Mesenchymal stem cell (in vitro differentiated cells and primary cell): ENCODE results near the gene UQCC5.

Experiments used
- DNase-seq: peaks from one replicate; pipeline ENCODE4 v3.0.0-alpha.2; 2013
- H2AFZ ChIP-seq: one replicate; pipeline ENCODE4 v1.6.1; 2013; ENCODE audit warnings: low read depth, mild to moderate bottlenecking, control low read depth, inconsistent platforms, low read length, moderate library complexity
- H2AK5ac ChIP-seq: 2 replicates; pipeline ENCODE4 v1.6.1; 2013; ENCODE audit warnings: low read length, moderate library complexity, mild to moderate bottlenecking, inconsistent platforms; ENCODE audit not compliant: severe bottlenecking
- H2BK120ac ChIP-seq: one replicate; pipeline ENCODE4 v1.6.1; 2013; ENCODE audit warnings: low read depth, mild to moderate bottlenecking, inconsistent platforms, low read length, moderate library complexity
- H2BK12ac ChIP-seq, 2 experiments: one replicate each; pipeline ENCODE4 v1.6.1; 2013; ENCODE audit warnings: inconsistent platforms in 2 of 2, low read length in 2 of 2, mild to moderate bottlenecking in 2 of 2, moderate library complexity in 2 of 2, control low read depth in 1 of 2
- H2BK15ac ChIP-seq: one replicate; pipeline ENCODE4 v1.6.1; 2013; ENCODE audit warnings: mild to moderate bottlenecking, low read depth, inconsistent platforms; ENCODE audit not compliant: poor library complexity, severe bottlenecking
- H2BK5ac ChIP-seq: 2 replicates; pipeline ENCODE4 v1.6.1; 2013; ENCODE audit warnings: low read depth, mild to moderate bottlenecking, low read length, control low read depth, inconsistent platforms; ENCODE audit not compliant: poor library complexity, severe bottlenecking
- H3K14ac ChIP-seq, 2 experiments: one replicate each; pipeline ENCODE4 v1.6.1; 2013; ENCODE audit warnings: inconsistent platforms in 2 of 2, low read length in 2 of 2, control low read depth in 1 of 2, mild to moderate bottlenecking in 1 of 2, moderate library complexity in 1 of 2
- H3K18ac ChIP-seq, 2 experiments: one replicate each; pipeline ENCODE4 v1.6.1; 2013; ENCODE audit warnings: inconsistent platforms in 2 of 2, low read length in 2 of 2, control low read depth in 1 of 2, low read depth in 1 of 2, mild to moderate bottlenecking in 1 of 2
- H3K23ac ChIP-seq, 2 experiments: one replicate each; pipeline ENCODE4 v1.6.1; 2013; ENCODE audit warnings: inconsistent platforms in 2 of 2, low read length in 2 of 2, mild to moderate bottlenecking in 2 of 2, moderate library complexity in 2 of 2, control low read depth in 1 of 2
- H3K27ac ChIP-seq: 2 replicates; pipeline ENCODE4 v1.5.1; 2013; ENCODE audit warnings: mild to moderate bottlenecking, moderate library complexity, low read length, control low read depth, inconsistent platforms; ENCODE audit not compliant: poor library complexity, severe bottlenecking
- H3K27me3 ChIP-seq, 2 experiments: 2 replicates each; pipeline versions ENCODE4 v1.6.1 to v1.7.0; 2013; ENCODE audit warnings: low read length in 2 of 2, mild to moderate bottlenecking in 2 of 2, moderate library complexity in 2 of 2, control low read depth in 1 of 2, inconsistent platforms in 1 of 2; ENCODE audit not compliant: control insufficient read depth in 1 of 2, insufficient read depth in 1 of 2
- H3K36me3 ChIP-seq, 2 experiments: 2 replicates each; pipeline versions ENCODE4 v1.6.1 to v1.7.0; 2013; ENCODE audit warnings: low read length in 2 of 2, control low read depth in 1 of 2, inconsistent platforms in 1 of 2, low read depth in 1 of 2, mild to moderate bottlenecking in 1 of 2; ENCODE audit not compliant: insufficient read depth in 2 of 2, control insufficient read depth in 1 of 2
- H3K4ac ChIP-seq, 2 experiments: one replicate each; pipeline ENCODE4 v1.6.1; 2013; ENCODE audit warnings: inconsistent platforms in 2 of 2, low read length in 2 of 2, mild to moderate bottlenecking in 2 of 2, moderate library complexity in 2 of 2, control low read depth in 1 of 2, low read depth in 1 of 2
- H3K4me1 ChIP-seq: 2 replicates; pipeline ENCODE4 v1.6.1; 2013; ENCODE audit warnings: low read depth, low read length, control low read depth; ENCODE audit not compliant: control insufficient read depth, insufficient read depth
- H3K4me2 ChIP-seq: 2 replicates; pipeline ENCODE4 v1.6.1; 2013; ENCODE audit warnings: low read length, mild to moderate bottlenecking, inconsistent platforms; ENCODE audit not compliant: poor library complexity, severe bottlenecking
- H3K4me3 ChIP-seq, 2 experiments: 2 replicates each; pipeline versions ENCODE4 v1.5.1 to v1.7.0; 2013; ENCODE audit warnings: low read length in 2 of 2, mild to moderate bottlenecking in 2 of 2, control low read depth in 1 of 2, low read depth in 1 of 2; ENCODE audit not compliant: insufficient read depth in 1 of 2
- H3K79me1 ChIP-seq: replicated peaks from 2 replicates; pipeline ENCODE4 v1.6.1; 2013; ENCODE audit warnings: mild to moderate bottlenecking, control low read depth, low read length, inconsistent platforms; ENCODE audit not compliant: poor library complexity, severe bottlenecking
- H3K9ac ChIP-seq: 2 replicates; pipeline ENCODE4 v1.7.0; 2013; ENCODE audit warnings: mild to moderate bottlenecking, low read length, moderate library complexity
- H3K9me3 ChIP-seq: 2 replicates; pipeline ENCODE4 v1.7.0; 2013; ENCODE audit warnings: mild to moderate bottlenecking, low read length; ENCODE audit not compliant: control insufficient read depth
- H4K8ac ChIP-seq: one replicate; pipeline ENCODE4 v1.6.1; 2013; ENCODE audit warnings: inconsistent platforms, mild to moderate bottlenecking, low read length, moderate library complexity
- H4K91ac ChIP-seq: one replicate; pipeline ENCODE4 v1.6.1; 2013; ENCODE audit warnings: mild to moderate bottlenecking, low read length, inconsistent platforms
- WGBS: methylation state at CpG from one replicate; pipeline ENCODE4 v1.1.7; 2013; ENCODE audit warnings: mixed read lengths; 5-methylcytosine and 5-hydroxymethylcytosine counted together

Gene UQCC5

GRCh38 chr3:52529376-52530333, 6.8 kb upstream of the UQCC5 start:
- Histone ChIP-seq H2BK5ac (no peak overlapping the region), H3K4me1 (peaks cover 48% of the 10 kb centered on the region), H3K4me3 (no peak overlapping the region), H2BK15ac (no peak overlapping the region), H2BK120ac (no peak overlapping the region), H3K79me1 (peaks cover 26% of the 10 kb centered on the region), H3K4me2 (no peak overlapping the region), H3K9ac (no peak overlapping the region), H3K36me3 (peaks cover 35 to 72% of the 10 kb centered on the region in 2 experiments), H3K4ac (no peak overlapping the region), H3K27ac (no peak overlapping the region), H4K8ac (no peak overlapping the region), H3K18ac (no peak overlapping the region), H2AK5ac (no peak overlapping the region), H3K14ac (no peak overlapping the region), H3K27me3 (no peaks in the 10 kb centered on the region), H3K23ac (no peak overlapping the region), H2BK12ac (no peak overlapping the region), H4K91ac (peak overlapping the region; percentile 14), H3K9me3 (no peaks in the 10 kb centered on the region), H2AFZ (no peak overlapping the region)
- no peak for DNase-seq
- WGBS, result 86% methylated on average over 12 of the region's 12 CpGs

GRCh38 chr3:52530918-52531826, 5.2 kb upstream of the UQCC5 start:
- no peaks in the 10 kb centered on the region for H3K9me3 ChIP-seq
- no peak overlapping the region for H3K4me2 ChIP-seq
- peak overlapping the region; percentile 34 for H4K91ac ChIP-seq
- H3K14ac ChIP-seq, result peak overlapping the region in 1 of 2 experiments; percentile 58
- peak overlapping the region in 1 of 2 experiments; percentile 13 for H3K4ac ChIP-seq
- no peak overlapping the region for H3K9ac ChIP-seq
- no peak overlapping the region for H2BK5ac ChIP-seq
- peaks cover 24% of the 10 kb centered on the region for H3K79me1 ChIP-seq
- H3K36me3 ChIP-seq, result peaks cover 25 to 58% of the 10 kb centered on the region in 2 experiments
- no peaks in the 10 kb centered on the region for H3K27me3 ChIP-seq
- H2AFZ ChIP-seq, result no peak overlapping the region
- peaks cover 43% of the 10 kb centered on the region for H3K4me1 ChIP-seq
- no peak overlapping the region for H2BK12ac ChIP-seq
- 91% methylated on average over 9 of the region's 10 CpGs for WGBS
- H2AK5ac ChIP-seq, result no peak overlapping the region
- H3K4me3 ChIP-seq, result peak overlapping the region in 1 of 2 experiments; percentile 82
- H3K23ac ChIP-seq, result peak overlapping the region in 1 of 2 experiments; percentile 17
- no peak overlapping the region for H3K27ac ChIP-seq
- H3K18ac ChIP-seq, result no peak overlapping the region
- H2BK15ac ChIP-seq, result no peak overlapping the region
- no peak overlapping the region for H2BK120ac ChIP-seq
- DNase-seq, result no peak
- peak overlapping the region; percentile 48 for H4K8ac ChIP-seq

GRCh38 chr3:52531860-52532516, 4.4 kb upstream of the UQCC5 start:
- Histone ChIP-seq H2BK5ac (no peak overlapping the region), H3K36me3 (peaks cover 22 to 50% of the 10 kb centered on the region in 2 experiments), H3K14ac (no peak overlapping the region), H3K27ac (no peak overlapping the region), H3K79me1 (peaks cover 24% of the 10 kb centered on the region), H2BK15ac (peak overlapping the region; percentile 6), H4K91ac (no peak overlapping the region), H3K4me1 (peaks cover 39% of the 10 kb centered on the region), H3K4ac (no peak overlapping the region), H3K4me2 (peak overlapping the region; percentile 83), H2BK12ac (no peak overlapping the region), H3K18ac (no peak overlapping the region), H3K23ac (no peak overlapping the region), H3K9ac (peak overlapping the region; percentile 75), H2BK120ac (no peak overlapping the region), H3K4me3 (peak overlapping the region in 1 of 2 experiments; percentile 82), H3K9me3 (no peaks in the 10 kb centered on the region), H2AK5ac (no peak overlapping the region), H3K27me3 (no peaks in the 10 kb centered on the region), H2AFZ (no peak overlapping the region), H4K8ac (no peak overlapping the region)
- DNase-seq, result no peak
- 93% methylated on average over 14 of the region's 14 CpGs for WGBS
